ENCODE data around the gene ZNF446.
"Not testable (repeated sequence)": the region's sequence is repeated elsewhere in the genome, so short reads cannot be mapped to it uniquely, and the experiment has no call there.

Gene ZNF446

GRCh38 chr19:58475714-58476497, at the start of gene ZNF446:
TSS of gene ZNF446 (plus strand) at chr19:58476352. CDS start at chr19:58477219, 867 bp downstream.
- peak; percentile 63 to 99 (median 96) for DNase-seq

- DNase-seq = no peak
These were observed 47.5 kb upstream of the ZNF446 start for GRCh38 chr19:58428617-58429016.

- no peak for DNase-seq
These were observed 46.4 kb upstream of the ZNF446 start for GRCh38 chr19:58429745-58430144.

- no peak for DNase-seq
These were observed 41.9 kb upstream of the ZNF446 start for GRCh38 chr19:58434217-58434616.

GRCh38 chr19:58439576-58440554, 36.3 kb upstream of the ZNF446 start, which contains the start of gene ZNF132:
TSS of gene ZNF132 (minus strand) at chr19:58440153. CDS start at chr19:58439821, 332 bp downstream.
- DNase-seq = peak; percentile 86 to 100 (median 99)

GRCh38 chr19:58440556-58440955, 35.6 kb upstream of the ZNF446 start:
- DNase-seq = peak in 2 of 58 donors; percentile 22 to 36

GRCh38 chr19:58442986-58443385, 33.2 kb upstream of the ZNF446 start:
- DNase-seq = not testable (repeated sequence)

- not testable (repeated sequence) for DNase-seq
These were observed 27.3 kb upstream of the ZNF446 start for GRCh38 chr19:58448860-58449259.

- not testable (repeated sequence) for DNase-seq
These were observed 26.2 kb upstream of the ZNF446 start for GRCh38 chr19:58449980-58450379.

GRCh38 chr19:58450856-58451357, 25.2 kb upstream of the ZNF446 start:
- no peak for DNase-seq

GRCh38 chr19:58451358-58452101, 24.6 kb upstream of the ZNF446 start, which contains the start of gene ZNF324B:
TSS of gene ZNF324B (plus strand) at chr19:58451622. CDS start at chr19:58453702, 2,080 bp downstream.
- peak; percentile 63 to 98 (median 96) for DNase-seq

GRCh38 chr19:58453743-58454142, 22.4 kb upstream of the ZNF446 start:
- DNase-seq = no peak

GRCh38 chr19:58455306-58455705, 20.8 kb upstream of the ZNF446 start:
- DNase-seq = no peak

GRCh38 chr19:58456111-58456510, 20.0 kb upstream of the ZNF446 start:
- no peak for DNase-seq

GRCh38 chr19:58460039-58460438, 16.1 kb upstream of the ZNF446 start:
- DNase-seq = no peak

- DNase-seq = no peak
These were observed 9.9 kb upstream of the ZNF446 start for GRCh38 chr19:58466089-58466759.

GRCh38 chr19:58466760-58467589, 9.2 kb upstream of the ZNF446 start, which contains the start of gene ZNF324:
TSS of gene ZNF324 (plus strand) at chr19:58467080. CDS start at chr19:58469186, 2,106 bp downstream.
- peak; percentile 84 to 99 (median 97) for DNase-seq

GRCh38 chr19:58468216-58468839, 7.8 kb upstream of the ZNF446 start:
- DNase-seq = no peak

Measured in anterior cingulate cortex (tissue), 58 donors.